Coronary artery (tissue), 2 donors: ENCODE measurements around the gene CIT.

Experiments used
- DNase-seq: peaks from one replicate; pipeline ENCODE4 v3.0.0-alpha.2; 2017; ENCODE audit warnings: low spot score
- H3K27ac ChIP-seq, 2 donors: fragments of 200-600 bp; sonication (generic); one replicate each; pipeline ENCODE4 v1.5.1; 2016 to 2019
- H3K4me3 ChIP-seq: fragments of 200-600 bp; sonication (generic); 2 replicates; pipeline ENCODE4 v1.5.1; 2016; ENCODE audit warnings: mild to moderate bottlenecking, moderate library complexity
- TF ChIP-seq, protein P1 (sequence below): fragments of 200-600 bp; sonication (generic); IDR thresholded peaks from one replicate; pipeline ENCODE4 v1.5.1; 2019; ENCODE audit warnings: antibody characterized with exemption

Gene CIT

GRCh38 chr12:119695034-119695433 lies 182.1 kb downstream of the CIT start:
- no peak overlapping the region for H3K27ac ChIP-seq
- TF ChIP-seq, protein P1, sequence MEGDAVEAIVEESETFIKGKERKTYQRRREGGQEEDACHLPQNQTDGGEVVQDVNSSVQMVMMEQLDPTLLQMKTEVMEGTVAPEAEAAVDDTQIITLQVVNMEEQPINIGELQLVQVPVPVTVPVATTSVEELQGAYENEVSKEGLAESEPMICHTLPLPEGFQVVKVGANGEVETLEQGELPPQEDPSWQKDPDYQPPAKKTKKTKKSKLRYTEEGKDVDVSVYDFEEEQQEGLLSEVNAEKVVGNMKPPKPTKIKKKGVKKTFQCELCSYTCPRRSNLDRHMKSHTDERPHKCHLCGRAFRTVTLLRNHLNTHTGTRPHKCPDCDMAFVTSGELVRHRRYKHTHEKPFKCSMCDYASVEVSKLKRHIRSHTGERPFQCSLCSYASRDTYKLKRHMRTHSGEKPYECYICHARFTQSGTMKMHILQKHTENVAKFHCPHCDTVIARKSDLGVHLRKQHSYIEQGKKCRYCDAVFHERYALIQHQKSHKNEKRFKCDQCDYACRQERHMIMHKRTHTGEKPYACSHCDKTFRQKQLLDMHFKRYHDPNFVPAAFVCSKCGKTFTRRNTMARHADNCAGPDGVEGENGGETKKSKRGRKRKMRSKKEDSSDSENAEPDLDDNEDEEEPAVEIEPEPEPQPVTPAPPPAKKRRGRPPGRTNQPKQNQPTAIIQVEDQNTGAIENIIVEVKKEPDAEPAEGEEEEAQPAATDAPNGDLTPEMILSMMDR, result no peak
- DNase-seq, result no peak
- H3K4me3 ChIP-seq, result no peak overlapping the region

- no peak for DNase-seq
- TF ChIP-seq, protein P1, result no peak
- Histone ChIP-seq H3K4me3 (no peak overlapping the region), H3K27ac (peak overlapping the region in 1 of 2 donors; percentile 44)
Measured at GRCh38 chr12:119694111-119694510, 183.0 kb downstream of the CIT start.

- TF ChIP-seq, protein P1, result no peak
- no peak for DNase-seq
- H3K27ac ChIP-seq, result peak overlapping the region in 1 of 2 donors; percentile 44
- H3K4me3 ChIP-seq, result no peak overlapping the region
Measured at GRCh38 chr12:119693511-119693910, 183.6 kb downstream of the CIT start.

DNA sequence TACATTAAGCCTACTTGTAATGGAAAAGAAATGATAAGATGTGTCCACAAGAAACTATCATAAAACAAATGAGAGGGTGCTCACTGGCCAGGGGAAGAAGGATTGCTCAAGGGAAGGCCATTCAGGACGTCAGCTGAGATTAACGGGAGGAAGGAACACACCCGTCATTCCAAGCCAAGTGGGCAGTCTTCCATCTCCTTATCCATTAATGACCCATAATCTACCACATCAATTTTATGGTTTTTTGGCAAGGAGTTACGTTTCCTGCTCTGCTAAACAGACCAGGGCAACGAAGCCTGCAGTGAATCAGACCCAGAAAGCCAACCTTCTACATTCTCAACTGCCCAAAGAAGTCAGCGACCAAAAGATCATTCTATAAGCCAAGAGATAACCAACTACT lies 184.1 kb downstream of the CIT start:
- DNase-seq, result no peak

GRCh38 chr12:119692410-119692809 lies 184.7 kb downstream of the CIT start:
- Histone ChIP-seq H3K27ac (peak overlapping the region in 1 of 2 donors; percentile 37), H3K4me3 (no peak overlapping the region)
- TF ChIP-seq, protein P1, result no peak
- no peak for DNase-seq

More for the DNA sequence above, 184.1 kb downstream of the CIT start:
- Histone ChIP-seq H3K4me3 (no peak overlapping the region), H3K27ac (peak overlapping the region in 1 of 2 donors; percentile 44)
- TF ChIP-seq, protein P1, result no peak

GRCh38 chr12:119691202-119691810 lies 185.8 kb downstream of the CIT start:
- Histone ChIP-seq H3K4me3 (no peak overlapping the region), H3K27ac (no peak overlapping the region)
- DNase-seq, result no peak
- TF ChIP-seq, protein P1, result no peak

DNA sequence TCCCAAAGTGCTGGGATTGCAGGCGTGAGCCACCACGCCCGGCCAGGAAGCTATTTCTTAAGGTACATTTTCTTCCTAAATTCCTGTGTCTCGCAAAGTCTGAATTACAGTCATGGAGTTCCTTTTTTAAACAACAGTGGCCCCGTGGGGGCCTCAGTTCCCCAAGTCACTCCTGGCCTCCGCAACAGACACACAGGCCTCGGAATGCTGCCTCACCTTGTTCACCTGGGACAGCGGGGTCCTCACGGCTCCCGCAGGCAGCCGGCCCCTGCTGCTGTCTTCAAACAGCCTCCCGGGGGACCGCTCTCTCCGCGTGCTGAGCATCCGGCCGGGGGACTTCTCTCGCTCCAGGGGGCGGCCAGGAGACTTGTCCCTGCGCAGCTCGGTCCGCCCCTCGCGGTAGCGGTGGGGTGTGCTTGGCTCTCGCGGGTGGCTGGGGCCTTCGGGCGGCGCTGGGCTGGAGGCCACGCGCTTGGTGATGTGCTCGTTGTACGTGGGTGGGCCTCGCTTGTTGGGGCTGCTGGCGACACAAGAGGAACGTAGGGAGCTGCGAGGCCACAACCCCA lies 187.1 kb downstream of the CIT start:
- no peak for DNase-seq
- Histone ChIP-seq H3K4me3 (no peak overlapping the region), H3K27ac (no peak overlapping the region)
- TF ChIP-seq, protein P1, result no peak
